ENCODE data around the gene NACC2.

GRCh38 chr9:136021872-136022681 is 73.0 kb downstream of the NACC2 start:
- no peak; the same call in 1 of the 2 replicates for TF ChIP-seq CTCF (conservative IDR thresholded peaks at IDR 0.05; ENCODE audit: low read length)
- no peak for TF ChIP-seq EZH2phosphoT487 (IDR thresholded peaks at IDR 0.05; ENCODE audit: borderline replicate concordance)
